ENCODE results near the gene BNIP3.

BNIP3 gene

DNA sequence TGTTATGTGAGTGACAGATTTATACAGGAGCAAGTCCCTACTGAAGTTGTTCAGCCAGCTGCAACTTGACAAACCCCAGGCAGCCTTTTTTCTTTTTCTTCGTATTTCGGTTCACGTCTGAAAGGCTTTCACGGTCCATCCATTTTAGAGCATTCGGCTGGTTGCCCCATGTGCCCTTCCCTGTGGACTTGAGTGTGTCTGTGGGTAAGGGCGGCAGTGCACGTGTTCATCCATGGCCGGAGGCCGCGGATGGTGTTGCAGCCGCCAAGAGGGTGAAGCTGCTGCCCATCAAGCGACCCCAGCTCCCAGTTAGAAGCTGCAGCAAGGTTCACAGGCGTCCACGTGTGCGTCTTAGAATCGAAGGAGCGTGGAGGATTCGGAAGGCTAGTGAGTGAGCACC lies 45.0 kb downstream of the BNIP3 start:
- DNase-seq (ENCODE audit: low spot score in 2 of 2) (no peak), ATAC-seq (no peak)
- no peak overlapping the region for H3K4me3 Mint-ChIP-seq
- no peak overlapping the region for H3K27ac Mint-ChIP-seq
- peaks cover 1% of the 10 kb centered on the region for H3K4me1 Mint-ChIP-seq
- peaks cover 77% of the 10 kb centered on the region for H3K36me3 Mint-ChIP-seq
- H3K9me3 Mint-ChIP-seq, result no peaks in the 10 kb centered on the region

DNA sequence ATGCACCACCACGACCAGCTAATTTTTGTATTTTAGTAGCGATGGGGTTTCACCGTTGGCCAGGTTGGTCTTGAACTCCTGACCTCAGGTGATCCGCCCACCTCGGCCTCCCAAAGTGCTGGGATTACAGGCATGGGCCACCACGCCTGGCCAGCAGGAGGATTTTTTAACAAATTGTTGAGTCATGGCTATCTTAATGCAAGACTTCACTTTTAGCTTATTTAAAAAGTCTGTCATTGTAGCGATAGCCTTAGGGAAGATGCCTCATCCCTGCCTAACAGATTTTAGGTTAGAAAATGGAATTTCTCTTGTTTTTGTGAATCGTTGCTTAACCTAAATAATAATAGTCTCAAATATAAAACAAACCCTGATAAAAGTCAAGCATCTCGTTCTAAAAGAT lies 45.4 kb downstream of the BNIP3 start:
- no peak for DNase-seq (ENCODE audit: low spot score in 2 of 2)
- no peak overlapping the region for H3K27ac Mint-ChIP-seq
- no peak overlapping the region for H3K4me3 Mint-ChIP-seq
- no peaks in the 10 kb centered on the region for H3K9me3 Mint-ChIP-seq
- peaks cover 6% of the 10 kb centered on the region for H3K4me1 Mint-ChIP-seq
- H3K36me3 Mint-ChIP-seq, result peaks cover 73% of the 10 kb centered on the region
- ATAC-seq, result no peak

DNA sequence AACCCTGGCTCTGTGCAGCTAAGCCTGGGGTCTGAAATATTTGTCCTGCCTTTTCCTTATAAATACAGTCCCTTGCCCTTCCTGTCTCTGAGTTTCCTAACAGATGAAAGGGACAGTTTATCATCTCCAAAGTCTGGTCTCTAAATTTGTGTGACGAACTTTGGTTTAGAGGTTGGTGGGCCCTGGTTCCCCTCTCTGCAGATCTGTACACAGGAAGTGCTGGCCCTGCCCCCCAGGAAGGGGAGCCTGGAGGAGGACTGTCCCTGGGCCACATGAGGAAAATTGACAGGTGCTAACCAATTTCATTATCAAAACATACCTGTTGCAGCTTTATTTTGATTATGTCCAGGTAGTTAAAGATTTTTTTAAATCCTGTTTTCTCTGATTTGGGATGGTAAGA lies 46.5 kb downstream of the BNIP3 start:
- DNase-seq (ENCODE audit: low spot score in 2 of 2) (no peak), ATAC-seq (no peak)
- Mint-ChIP-seq H3K9me3 (no peaks in the 10 kb centered on the region), H3K4me3 (no peak overlapping the region), H3K4me1 (peaks cover 16% of the 10 kb centered on the region), H3K36me3 (peaks cover 62% of the 10 kb centered on the region), H3K27ac (peak overlapping the region; percentile 26)

DNA sequence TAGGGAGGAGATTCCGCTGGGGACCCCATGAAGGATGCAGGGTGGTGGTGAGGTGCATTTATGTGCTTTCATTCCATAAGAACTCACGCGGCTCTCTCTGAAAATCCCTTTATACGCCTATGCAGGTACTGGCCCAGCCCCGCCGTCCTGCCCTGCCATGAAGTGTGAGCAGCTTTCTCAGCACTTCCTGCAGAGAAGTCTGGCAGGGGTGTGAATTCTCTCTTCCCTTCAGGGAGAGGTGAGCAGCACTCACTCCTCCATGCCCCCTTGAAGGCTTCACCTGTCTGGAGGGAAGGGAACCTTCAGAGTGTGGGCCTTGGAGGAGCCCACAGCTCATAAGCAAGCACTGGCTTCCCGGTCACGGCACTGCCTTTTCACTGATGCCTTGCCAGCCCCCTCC lies 47.0 kb downstream of the BNIP3 start:
- Mint-ChIP-seq H3K9me3 (no peaks in the 10 kb centered on the region), H3K36me3 (peaks cover 60% of the 10 kb centered on the region), H3K4me1 (peaks cover 21% of the 10 kb centered on the region), H3K27ac (peak overlapping the region; percentile 26), H3K4me3 (no peak overlapping the region)
- DNase-seq (ENCODE audit: low spot score in 2 of 2) (no peak), ATAC-seq (no peak)

DNA sequence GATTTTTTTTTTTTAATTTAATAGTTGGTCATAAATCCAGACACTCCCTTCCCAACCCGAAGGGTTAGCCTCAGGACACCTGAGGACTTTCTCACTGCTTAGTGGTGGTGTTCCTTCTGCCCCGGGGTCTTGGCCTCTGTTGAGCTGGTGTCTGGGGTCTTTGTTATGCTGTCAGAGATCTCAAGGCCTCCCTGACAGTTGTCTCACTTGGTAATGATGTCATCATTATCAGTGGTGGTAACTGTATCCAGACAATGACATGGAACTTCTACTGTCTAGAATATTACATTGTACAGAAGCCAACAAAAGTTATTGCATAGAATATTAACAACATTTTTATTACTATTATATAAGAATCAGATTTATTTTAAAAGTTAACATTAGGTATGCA lies 48.0 kb downstream of the BNIP3 start:
- H3K4me1 Mint-ChIP-seq, result peaks cover 32% of the 10 kb centered on the region
- no peak overlapping the region for H3K27ac Mint-ChIP-seq
- H3K4me3 Mint-ChIP-seq, result no peak overlapping the region
- no peaks in the 10 kb centered on the region for H3K9me3 Mint-ChIP-seq
- no peak for DNase-seq (ENCODE audit: low spot score in 2 of 2)
- ATAC-seq, result no peak
- H3K36me3 Mint-ChIP-seq, result peaks cover 57% of the 10 kb centered on the region

DNA sequence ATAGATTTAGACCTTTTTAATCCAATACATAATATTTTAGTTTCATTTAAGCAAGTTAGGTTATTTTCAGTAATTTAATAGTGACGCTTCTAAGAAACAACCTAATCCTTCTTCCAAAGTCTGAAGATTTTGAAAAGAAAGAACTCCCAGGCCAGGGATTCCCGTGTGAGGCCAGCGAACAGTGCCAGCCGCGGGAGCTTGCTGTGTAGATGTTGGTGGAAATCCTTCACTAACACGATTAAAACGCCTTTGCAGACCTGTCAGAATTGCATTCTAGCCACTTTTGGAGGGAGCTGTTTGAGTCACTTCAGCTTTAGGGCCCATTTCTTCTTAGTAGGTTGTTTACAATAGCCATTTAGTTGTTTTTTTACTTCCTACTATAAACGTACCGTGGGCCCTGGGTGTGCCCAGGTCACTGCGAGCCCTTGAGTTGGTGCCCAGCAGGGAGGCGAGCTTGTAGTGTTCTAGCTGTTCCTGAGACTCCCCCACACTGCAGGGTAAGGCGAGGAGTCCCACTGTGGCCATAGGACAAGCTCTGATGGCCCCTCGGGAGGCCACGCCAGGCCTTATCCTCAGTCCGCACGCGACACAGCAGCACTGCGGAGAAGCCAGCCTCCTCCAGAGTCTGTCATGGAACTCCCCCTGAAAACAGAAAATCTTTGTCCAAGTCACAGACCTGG lies 48.6 kb downstream of the BNIP3 start:
- no peak overlapping the region for H3K4me3 Mint-ChIP-seq
- ATAC-seq, result no peak
- DNase-seq (ENCODE audit: low spot score in 2 of 2), result no peak
- H3K36me3 Mint-ChIP-seq, result peaks cover 57% of the 10 kb centered on the region
- H3K4me1 Mint-ChIP-seq, result peaks cover 37% of the 10 kb centered on the region
- no peaks in the 10 kb centered on the region for H3K9me3 Mint-ChIP-seq
- H3K27ac Mint-ChIP-seq, result no peak overlapping the region

DNA sequence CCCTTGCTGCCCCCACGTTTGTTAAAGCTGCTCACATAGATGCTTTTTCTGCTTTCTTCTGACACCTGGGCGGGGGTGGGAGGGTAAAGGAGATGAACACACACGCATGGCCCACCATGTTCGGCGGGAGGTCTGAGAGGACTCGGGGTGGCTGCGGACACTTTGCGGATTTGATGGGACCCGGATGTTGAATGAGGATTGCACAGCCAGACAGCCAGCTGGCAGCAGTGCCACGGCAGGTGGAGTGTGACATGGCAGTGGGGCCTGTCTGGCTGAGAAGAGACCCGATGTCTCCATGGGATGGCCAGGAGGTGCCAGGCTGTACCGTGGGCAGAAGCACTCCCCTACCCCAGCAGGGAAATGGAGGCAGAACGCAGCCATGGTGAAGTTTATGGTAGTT lies 49.7 kb downstream of the BNIP3 start:
- no peak overlapping the region for H3K4me3 Mint-ChIP-seq
- peaks cover 49% of the 10 kb centered on the region for H3K4me1 Mint-ChIP-seq
- no peak for ATAC-seq

DNA sequence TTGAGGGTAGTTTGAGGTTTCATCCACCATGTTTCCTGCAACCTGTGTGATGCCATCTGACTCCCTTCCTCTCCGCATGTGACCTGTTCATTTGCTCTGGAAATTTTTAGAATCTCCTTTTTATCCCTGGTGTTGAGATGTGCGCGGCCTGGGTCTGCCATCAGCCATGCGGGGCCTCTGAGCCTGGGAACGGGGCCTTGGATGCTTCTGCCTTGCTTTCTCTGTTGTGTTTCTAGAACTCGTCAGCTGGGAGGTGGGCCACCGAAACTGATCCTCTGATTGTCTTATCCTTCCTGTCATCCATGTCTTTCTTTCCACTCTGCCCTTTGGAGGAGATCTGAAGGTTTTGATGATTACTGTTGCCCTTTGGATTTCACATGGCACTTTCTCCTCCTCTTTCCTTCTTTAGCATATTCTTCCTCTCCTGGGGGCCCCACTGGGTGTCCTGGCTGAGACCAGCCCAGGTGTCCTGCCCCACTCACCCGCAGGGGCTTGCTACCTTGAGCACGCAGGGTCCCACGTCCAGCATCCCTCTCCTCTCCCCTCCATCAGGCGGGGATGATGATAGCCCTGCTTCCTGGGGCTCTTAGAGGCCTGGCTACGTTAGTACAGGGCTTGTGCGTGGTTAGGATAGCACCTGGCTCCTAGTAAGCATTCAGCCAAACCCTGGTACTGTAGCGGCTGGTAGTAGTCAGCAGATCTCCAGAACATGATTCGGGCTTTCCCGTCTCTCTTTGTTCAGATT lies 51.0 kb downstream of the BNIP3 start:
- Mint-ChIP-seq H3K4me3 (no peak overlapping the region), H3K4me1 (peaks cover 57% of the 10 kb centered on the region), H3K36me3 (peaks cover 36% of the 10 kb centered on the region), H3K9me3 (no peaks in the 10 kb centered on the region), H3K27ac (peak overlapping the region; percentile 47)
- DNase-seq (ENCODE audit: low spot score in 2 of 2) (no peak), ATAC-seq (no peak)

More for the DNA sequence above, 49.7 kb downstream of the BNIP3 start:
- no peaks in the 10 kb centered on the region for H3K9me3 Mint-ChIP-seq
- DNase-seq (ENCODE audit: low spot score in 2 of 2), result no peak
- peaks cover 47% of the 10 kb centered on the region for H3K36me3 Mint-ChIP-seq
- H3K27ac Mint-ChIP-seq, result no peak overlapping the region

DNA sequence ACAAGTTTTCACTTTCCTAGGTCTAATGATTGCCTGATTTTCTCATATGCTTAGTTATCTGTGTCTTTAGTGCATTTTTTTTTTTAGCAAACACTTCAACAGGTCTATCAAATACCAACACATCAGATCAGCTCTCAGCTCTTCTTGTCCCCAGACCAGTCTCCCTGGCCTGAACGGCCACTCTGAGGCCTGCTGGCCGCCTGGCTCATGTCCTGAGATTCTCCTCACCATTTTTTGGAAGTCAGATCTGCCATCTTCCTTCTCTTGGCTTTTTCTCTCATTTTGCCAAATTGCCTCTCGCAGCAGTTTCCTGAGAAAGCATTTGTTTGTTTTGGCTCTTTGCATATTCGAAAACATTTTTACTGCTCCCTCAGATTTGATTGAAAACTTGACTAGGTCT lies 51.6 kb downstream of the BNIP3 start:
- peaks cover 63% of the 10 kb centered on the region for H3K4me1 Mint-ChIP-seq
- no peak overlapping the region for H3K4me3 Mint-ChIP-seq
- no peak overlapping the region for H3K27ac Mint-ChIP-seq
- ATAC-seq, result no peak
- DNase-seq (ENCODE audit: low spot score in 2 of 2), result no peak
- H3K9me3 Mint-ChIP-seq, result no peaks in the 10 kb centered on the region
- H3K36me3 Mint-ChIP-seq, result peaks cover 30% of the 10 kb centered on the region

DNA sequence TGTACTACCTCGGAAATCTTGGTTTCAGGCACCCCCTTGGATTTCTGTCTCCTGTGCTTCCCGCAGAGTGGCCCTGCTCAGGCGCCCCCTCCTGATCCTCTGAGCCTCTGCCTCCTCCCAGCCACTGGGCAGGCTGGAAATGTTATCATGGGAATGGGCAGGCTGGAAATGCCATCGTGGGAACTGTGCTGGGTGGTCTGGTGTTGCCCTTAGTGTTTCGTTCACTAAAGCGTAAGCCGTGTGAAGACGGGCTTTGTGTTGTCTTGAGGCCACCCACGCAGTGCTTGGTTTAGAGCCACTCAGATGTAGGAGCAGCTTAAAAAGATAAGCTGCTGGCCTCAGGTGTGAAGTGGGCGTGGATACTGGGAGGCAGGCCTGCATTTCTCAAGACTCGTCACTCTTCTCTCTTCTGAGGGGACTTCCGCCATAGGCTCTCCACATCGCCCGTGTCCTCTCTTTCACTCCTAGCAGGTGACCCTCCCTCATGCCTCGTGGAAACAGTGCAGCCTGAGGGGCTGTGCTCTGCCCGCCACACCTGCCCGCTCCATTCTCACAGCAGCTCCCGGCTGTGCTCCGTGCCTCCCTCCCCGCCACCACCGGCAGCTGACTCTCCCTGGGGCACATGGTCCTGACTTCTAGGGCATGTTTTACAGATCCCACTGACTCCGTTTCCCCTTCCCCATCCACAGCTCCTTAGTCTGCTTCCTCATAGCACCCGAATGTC lies 52.4 kb downstream of the BNIP3 start:
- H3K4me3 Mint-ChIP-seq, result peak overlapping the region; percentile 59
- H3K9me3 Mint-ChIP-seq, result no peaks in the 10 kb centered on the region
- peaks cover 66% of the 10 kb centered on the region for H3K4me1 Mint-ChIP-seq
- H3K36me3 Mint-ChIP-seq, result peaks cover 22% of the 10 kb centered on the region
- no peak for DNase-seq (ENCODE audit: low spot score in 2 of 2)
- no peak for ATAC-seq
- peak overlapping the region; percentile 85 for H3K27ac Mint-ChIP-seq

DNA sequence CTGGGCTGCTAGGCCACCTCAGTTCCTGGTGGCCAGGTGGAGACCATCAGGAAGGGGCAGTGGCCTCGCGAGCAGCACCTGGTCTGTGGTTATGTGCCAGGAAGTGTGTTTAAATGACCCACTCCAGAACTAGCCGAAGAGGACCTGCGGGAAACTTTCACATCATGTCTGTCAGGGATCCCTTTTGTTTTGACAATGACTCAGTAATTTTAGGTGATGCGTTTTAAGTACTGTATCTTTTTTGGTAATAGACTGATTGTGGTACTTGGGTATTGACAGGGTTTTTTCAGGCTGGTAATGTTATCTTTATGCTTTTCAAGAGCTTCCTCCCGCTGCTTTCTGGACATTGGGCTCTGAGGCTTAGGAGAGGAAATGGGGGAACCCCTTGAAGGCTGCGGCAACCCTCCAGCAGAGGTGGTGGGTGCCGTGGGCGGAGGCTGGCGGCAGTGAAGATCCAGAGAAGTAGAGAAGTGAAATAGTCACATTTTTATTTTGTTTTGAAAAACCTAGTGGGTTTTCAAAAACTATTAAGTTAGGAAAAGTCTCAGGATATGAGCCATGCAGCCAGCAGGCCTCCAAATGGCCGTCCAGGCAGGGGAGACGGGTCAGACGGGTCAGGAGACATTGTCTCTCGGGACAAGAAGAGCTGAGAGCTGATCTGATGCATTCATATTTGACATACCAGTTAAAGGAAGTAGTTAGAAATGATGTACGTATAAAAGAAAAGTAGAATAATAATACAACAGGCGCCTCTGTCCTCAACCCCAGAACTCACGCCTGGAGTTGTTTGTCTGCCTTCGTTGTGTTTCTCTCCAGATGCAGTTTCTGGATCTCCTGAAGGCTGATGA lies 53.3 kb downstream of the BNIP3 start:
- ATAC-seq, result peak; percentile 95
- peaks cover 13% of the 10 kb centered on the region for H3K36me3 Mint-ChIP-seq
- peak; percentile 29 to 70 for DNase-seq (ENCODE audit: low spot score in 2 of 2)
- H3K27ac Mint-ChIP-seq, result peak overlapping the region; percentile 85
- H3K9me3 Mint-ChIP-seq, result no peaks in the 10 kb centered on the region
- peak overlapping the region; percentile 59 for H3K4me3 Mint-ChIP-seq
- H3K4me1 Mint-ChIP-seq, result peaks cover 67% of the 10 kb centered on the region

DNA sequence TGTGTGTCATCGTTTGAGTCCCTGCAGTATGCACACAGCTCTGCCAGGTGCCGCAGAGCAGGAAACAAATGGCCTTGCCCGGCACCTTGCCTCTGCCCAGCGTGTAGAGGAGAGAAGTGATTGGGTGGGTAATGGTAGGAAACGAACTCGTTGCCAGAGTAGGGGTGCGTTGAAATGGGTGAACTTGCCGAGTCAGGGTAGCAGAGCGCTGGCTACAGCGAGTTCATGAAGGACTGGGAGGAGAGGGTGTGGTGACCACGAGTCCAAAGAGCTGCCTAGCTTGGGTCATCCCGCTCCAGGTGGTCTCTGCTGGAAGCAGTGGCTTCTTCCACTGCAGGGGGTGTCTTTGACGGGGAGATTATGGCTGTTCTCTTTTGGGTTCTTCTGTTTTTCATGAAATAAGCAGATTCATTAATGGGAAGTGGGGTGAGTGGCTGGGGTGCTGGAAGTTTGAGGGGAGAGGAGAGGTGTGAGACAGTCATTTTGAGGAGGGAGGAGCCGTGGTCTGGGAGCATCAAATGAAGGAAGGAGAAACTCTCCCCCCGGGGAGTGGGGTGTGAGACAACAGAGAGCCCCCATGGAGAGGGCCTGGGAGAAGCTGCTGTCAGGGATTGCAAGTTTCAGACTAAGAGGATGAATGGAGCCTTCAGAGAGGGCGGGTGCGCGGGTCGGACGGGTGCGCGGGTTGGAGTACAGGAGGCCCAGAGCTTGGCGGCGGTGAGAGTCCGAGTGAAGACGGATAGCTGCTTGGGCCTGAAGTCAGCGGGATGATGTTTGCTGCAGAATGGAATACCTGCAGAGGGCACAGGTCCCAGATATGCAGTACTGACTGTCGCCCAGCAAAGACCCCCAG lies 54.8 kb downstream of the BNIP3 start:
- H3K4me3 Mint-ChIP-seq, result peak overlapping the region; percentile 59
- H3K27ac Mint-ChIP-seq, result peak overlapping the region; percentile 18
- no peak for ATAC-seq
- no peaks in the 10 kb centered on the region for H3K9me3 Mint-ChIP-seq
- H3K36me3 Mint-ChIP-seq, result peaks cover 13% of the 10 kb centered on the region
- no peak for DNase-seq (ENCODE audit: low spot score in 2 of 2)
- H3K4me1 Mint-ChIP-seq, result peaks cover 74% of the 10 kb centered on the region

DNA sequence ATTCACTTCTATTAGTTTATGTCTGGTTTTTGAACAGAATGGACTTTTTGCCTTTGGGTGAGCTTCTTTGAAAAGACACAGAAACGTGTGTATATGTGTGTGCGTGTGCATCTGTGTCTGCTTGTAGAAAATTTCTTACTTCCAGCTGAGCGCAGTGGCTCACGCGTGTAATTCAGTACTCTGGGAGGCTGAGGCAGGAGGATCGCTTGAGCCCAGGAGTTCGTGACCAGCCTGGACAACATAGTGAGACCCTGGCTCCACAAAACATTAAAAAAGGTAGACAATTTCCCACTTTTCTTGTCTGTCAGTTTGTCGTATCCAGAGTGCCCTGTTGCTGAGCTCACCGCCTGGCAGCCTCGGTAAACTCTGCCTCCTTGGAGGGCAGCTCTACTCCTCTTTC lies 55.5 kb downstream of the BNIP3 start:
- Mint-ChIP-seq H3K27ac (peak overlapping the region; percentile 18), H3K4me1 (peaks cover 72% of the 10 kb centered on the region), H3K36me3 (peaks cover 13% of the 10 kb centered on the region), H3K9me3 (no peaks in the 10 kb centered on the region), H3K4me3 (peak overlapping the region; percentile 59)
- DNase-seq (ENCODE audit: low spot score in 2 of 2), result no peak
- ATAC-seq, result no peak

DNA sequence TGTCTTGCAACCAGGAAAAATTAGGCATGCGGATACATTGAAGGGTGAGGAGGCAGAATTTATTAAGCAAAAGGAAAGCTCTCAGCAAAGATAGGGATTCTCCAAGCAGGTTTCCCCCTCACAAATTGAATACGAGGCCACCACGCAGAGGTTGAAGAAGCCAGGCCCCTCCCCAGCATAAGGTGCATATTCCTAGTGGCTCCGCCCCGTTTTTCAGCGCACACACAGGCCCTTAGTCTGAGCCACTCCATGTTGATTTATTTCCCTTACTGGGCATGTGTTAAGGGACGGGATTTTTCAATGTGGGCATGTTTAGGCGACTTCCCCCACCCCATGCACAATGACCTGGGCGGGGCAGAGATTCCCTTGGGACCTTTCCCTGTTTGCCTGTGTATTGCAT lies 56.0 kb downstream of the BNIP3 start:
- Mint-ChIP-seq H3K4me3 (no peak overlapping the region), H3K27ac (no peak overlapping the region), H3K9me3 (no peaks in the 10 kb centered on the region), H3K4me1 (peaks cover 72% of the 10 kb centered on the region), H3K36me3 (peaks cover 13% of the 10 kb centered on the region)
- DNase-seq (ENCODE audit: low spot score in 2 of 2) (no peak), ATAC-seq (no peak)
